ENCODE data around the gene VARS2. TPM values are rescaled to one million over a fixed set of nuclear protein-coding genes. Genes with fewer than 3 reads are reported as not detected.

The VARS2 gene
- total RNA-seq, 2 donors from 2014 or later = 39.4 to 52.5 TPM

DNA sequence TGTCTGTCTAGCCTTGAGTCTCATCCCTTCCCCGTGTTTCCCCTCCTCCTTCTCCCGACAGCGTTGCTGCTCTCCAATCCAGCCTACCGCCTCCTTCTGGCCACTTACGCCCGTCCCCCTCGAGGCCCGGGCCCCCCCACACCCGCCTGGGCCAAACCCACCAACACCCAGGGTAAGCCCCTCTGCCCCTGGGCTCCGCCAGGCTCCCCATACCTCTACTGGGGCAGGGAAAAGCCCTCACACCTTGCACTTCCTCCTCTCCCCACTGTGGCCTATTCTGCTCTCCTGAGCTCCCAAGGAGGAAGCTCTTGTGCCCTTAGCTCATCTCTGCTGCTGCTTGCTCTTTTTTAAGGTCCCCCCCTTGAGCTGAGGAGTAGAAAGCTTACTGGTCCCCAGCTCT, 18.7 kb upstream of the VARS2 start:
- H3K4me3 Mint-ChIP-seq = no peak overlapping the region
- no peak overlapping the region for H3K9ac ChIP-seq (ENCODE audit: extremely low read depth, low read length, poor library complexity, severe bottlenecking)
- H3K36me3 Mint-ChIP-seq (ENCODE audit: low read depth) = peaks cover 61% of the 10 kb centered on the region
- H3K4me1 Mint-ChIP-seq = peaks cover 3% of the 10 kb centered on the region
- no peak for DNase-seq
- H3K4me1 ChIP-seq (ENCODE audit: control insufficient read depth, insufficient read depth, low read length) = no peaks in the 10 kb centered on the region
- no peaks in the 10 kb centered on the region for H3K9me3 Mint-ChIP-seq
- H3K9me3 ChIP-seq (ENCODE audit: control insufficient read depth, low read length) = no peaks in the 10 kb centered on the region
- no peak overlapping the region for H3K27ac Mint-ChIP-seq
- TF ChIP-seq CTCF (conservative IDR thresholded peaks at IDR 0.05) = no peak
- H3K27me3 Mint-ChIP-seq (ENCODE audit: insufficient read depth) = no peaks in the 10 kb centered on the region
- H3K27me3 ChIP-seq (ENCODE audit: control insufficient read depth, insufficient read depth, low read length, poor library complexity, severe bottlenecking) = no peaks in the 10 kb centered on the region
- no peak overlapping the region for H3K4me3 ChIP-seq (ENCODE audit: low read length)
- H3K27ac ChIP-seq (ENCODE audit: low read depth, low read length) = peak overlapping the region; percentile 38
- WGBS, 2 experiments (ENCODE audit: insufficient coverage in 1 of 2, insufficient read length in 1 of 2) = 90 to 93% methylated on average over 8 to 10 of the region's 10 CpGs
- H3K36me3 ChIP-seq (ENCODE audit: control insufficient read depth, insufficient read depth, low read length) = peaks cover 47% of the 10 kb centered on the region

DNA sequence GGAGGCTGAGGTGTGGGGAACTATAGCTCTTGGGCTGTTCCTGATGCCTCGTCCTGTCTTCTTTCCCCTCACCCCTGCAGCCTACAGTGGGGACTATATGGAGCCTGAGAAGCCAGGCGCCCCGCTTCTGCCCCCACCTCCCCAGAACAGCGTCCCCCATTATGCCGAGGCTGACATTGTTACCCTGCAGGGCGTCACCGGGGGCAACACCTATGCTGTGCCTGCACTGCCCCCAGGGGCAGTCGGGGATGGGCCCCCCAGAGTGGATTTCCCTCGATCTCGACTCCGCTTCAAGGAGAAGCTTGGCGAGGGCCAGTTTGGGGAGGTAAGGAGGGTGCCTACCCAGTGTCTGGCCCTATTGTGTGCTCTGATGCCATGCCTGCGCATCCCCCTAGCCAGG, 17.5 kb upstream of the VARS2 start:
- peaks cover 56% of the 10 kb centered on the region for H3K36me3 Mint-ChIP-seq (ENCODE audit: low read depth)
- no peaks in the 10 kb centered on the region for H3K27me3 ChIP-seq (ENCODE audit: control insufficient read depth, insufficient read depth, low read length, poor library complexity, severe bottlenecking)
- WGBS, 2 experiments (ENCODE audit: insufficient coverage in 1 of 2, insufficient read length in 1 of 2) = 82 to 90% methylated on average over 3 to 13 of the region's 13 CpGs

GRCh38 chr6:30897882-30898281, 16.2 kb upstream of the VARS2 start:
- no peak overlapping the region for H3K4me3 ChIP-seq (ENCODE audit: low read length)
- no peak overlapping the region for H3K9ac ChIP-seq (ENCODE audit: extremely low read depth, low read length, poor library complexity, severe bottlenecking)
- no peaks in the 10 kb centered on the region for H3K27me3 Mint-ChIP-seq (ENCODE audit: insufficient read depth)
- peaks cover 30% of the 10 kb centered on the region for H3K36me3 ChIP-seq (ENCODE audit: control insufficient read depth, insufficient read depth, low read length)
- DNase-seq = no peak
- H3K9me3 Mint-ChIP-seq = no peaks in the 10 kb centered on the region
- no peak overlapping the region for H3K27ac ChIP-seq (ENCODE audit: low read depth, low read length)
- 91 to 100% methylated on average over 4 to 16 of the region's 16 CpGs for WGBS, 2 experiments (ENCODE audit: insufficient coverage in 1 of 2, insufficient read length in 1 of 2)
- H3K9me3 ChIP-seq (ENCODE audit: control insufficient read depth, low read length) = no peaks in the 10 kb centered on the region
- H3K4me3 Mint-ChIP-seq = no peak overlapping the region
- TF ChIP-seq CTCF (conservative IDR thresholded peaks at IDR 0.05) = peak; percentile 27
- no peaks in the 10 kb centered on the region for H3K4me1 Mint-ChIP-seq
- H3K27ac Mint-ChIP-seq = no peak overlapping the region
- peaks cover 48% of the 10 kb centered on the region for H3K36me3 Mint-ChIP-seq (ENCODE audit: low read depth)
- no peaks in the 10 kb centered on the region for H3K4me1 ChIP-seq (ENCODE audit: control insufficient read depth, insufficient read depth, low read length)
- no peaks in the 10 kb centered on the region for H3K27me3 ChIP-seq (ENCODE audit: control insufficient read depth, insufficient read depth, low read length, poor library complexity, severe bottlenecking)

More for the DNA sequence above, 17.5 kb upstream of the VARS2 start:
- no peak overlapping the region for H3K9ac ChIP-seq (ENCODE audit: extremely low read depth, low read length, poor library complexity, severe bottlenecking)
- no peak overlapping the region for H3K4me3 Mint-ChIP-seq
- H3K4me1 Mint-ChIP-seq = peaks cover 3% of the 10 kb centered on the region
- H3K36me3 ChIP-seq (ENCODE audit: control insufficient read depth, insufficient read depth, low read length) = peaks cover 37% of the 10 kb centered on the region
- H3K27ac Mint-ChIP-seq = no peak overlapping the region
- no peak for TF ChIP-seq CTCF (conservative IDR thresholded peaks at IDR 0.05)
- H3K9me3 ChIP-seq (ENCODE audit: control insufficient read depth, low read length) = no peaks in the 10 kb centered on the region
- DNase-seq = no peak
- H3K27ac ChIP-seq (ENCODE audit: low read depth, low read length) = no peak overlapping the region
- H3K4me3 ChIP-seq (ENCODE audit: low read length) = no peak overlapping the region
- H3K9me3 Mint-ChIP-seq = no peaks in the 10 kb centered on the region
- H3K27me3 Mint-ChIP-seq (ENCODE audit: insufficient read depth) = no peaks in the 10 kb centered on the region
- no peaks in the 10 kb centered on the region for H3K4me1 ChIP-seq (ENCODE audit: control insufficient read depth, insufficient read depth, low read length)

Measured in endodermal cell (in vitro differentiated cells).